Measurements from ENCODE around the gene PARD3.

The PARD3 gene

GRCh38 chr10:34206078-34206934 is 608.8 kb downstream of the PARD3 start:
- in situ Hi-C loops (cut with MboI; ENCODE audit: low sequenced_read_pairs), result no loop called here
- no peaks in the 10 kb centered on the region for H3K27me3 ChIP-seq (ENCODE audit: low read depth)
- H3K4me1 ChIP-seq, result peaks cover 19% of the 10 kb centered on the region
- no peaks in the 10 kb centered on the region for H3K9me3 ChIP-seq
- DNase-seq (ENCODE audit: low spot score in 2 of 2), result no peak
- H3K4me3 ChIP-seq, result no peak overlapping the region
- no peaks in the 10 kb centered on the region for H3K36me3 ChIP-seq (replicated peaks)

GRCh38 chr10:34205452-34205851 is 609.6 kb downstream of the PARD3 start:
- in situ Hi-C loops (cut with MboI; ENCODE audit: low sequenced_read_pairs), result no loop called here

GRCh38 chr10:34203966-34204630 is 611.0 kb downstream of the PARD3 start:
- peaks cover 19% of the 10 kb centered on the region for H3K4me1 ChIP-seq
- H3K27me3 ChIP-seq (ENCODE audit: low read depth), result no peaks in the 10 kb centered on the region
- no peaks in the 10 kb centered on the region for H3K9me3 ChIP-seq
- H3K36me3 ChIP-seq (replicated peaks), result no peaks in the 10 kb centered on the region
- DNase-seq (ENCODE audit: low spot score in 2 of 2), result no peak
- no peak overlapping the region for H3K4me3 ChIP-seq
- in situ Hi-C loops (cut with MboI; ENCODE audit: low sequenced_read_pairs), result no loop called here

More at GRCh38 chr10:34205452-34205851, 609.6 kb downstream of the PARD3 start:
- H3K4me1 ChIP-seq, result peaks cover 19% of the 10 kb centered on the region
- no peaks in the 10 kb centered on the region for H3K36me3 ChIP-seq (replicated peaks)
- no peak for DNase-seq (ENCODE audit: low spot score in 2 of 2)
- H3K4me3 ChIP-seq, result no peak overlapping the region
- H3K27me3 ChIP-seq (ENCODE audit: low read depth), result no peaks in the 10 kb centered on the region
- no peaks in the 10 kb centered on the region for H3K9me3 ChIP-seq

- no peak for DNase-seq (ENCODE audit: low spot score in 2 of 2)
- Histone ChIP-seq H3K27me3 (ENCODE audit: low read depth) (no peaks in the 10 kb centered on the region), H3K4me3 (no peak overlapping the region), H3K9me3 (no peaks in the 10 kb centered on the region), H3K36me3 (replicated peaks) (no peaks in the 10 kb centered on the region), H3K4me1 (no peaks in the 10 kb centered on the region; the same call in 1 of the 2 replicates)
- in situ Hi-C loops (cut with MboI; ENCODE audit: low sequenced_read_pairs), result no loop called here
These were observed 614.7 kb downstream of the PARD3 start for GRCh38 chr10:34200355-34200901.

- in situ Hi-C loops (cut with MboI; ENCODE audit: low sequenced_read_pairs), result loop anchor here (25.0 kb wide), 1 partner anchor 862 kb away; the partner anchor contains the start of gene NRP1
- DNase-seq (ENCODE audit: low spot score in 2 of 2), result no peak
- no peaks in the 10 kb centered on the region for H3K9me3 ChIP-seq
- H3K4me3 ChIP-seq, result no peak overlapping the region
- no peaks in the 10 kb centered on the region for H3K36me3 ChIP-seq (replicated peaks)
- H3K27me3 ChIP-seq (ENCODE audit: low read depth), result no peaks in the 10 kb centered on the region
- H3K4me1 ChIP-seq, result no peaks in the 10 kb centered on the region; the same call in 1 of the 2 replicates
These were observed 616.1 kb downstream of the PARD3 start for GRCh38 chr10:34198953-34199352.

- H3K27me3 ChIP-seq (ENCODE audit: low read depth), result no peaks in the 10 kb centered on the region
- no peak overlapping the region for H3K4me3 ChIP-seq
- in situ Hi-C loops (cut with MboI; ENCODE audit: low sequenced_read_pairs), result loop anchor here (25.0 kb wide), 1 partner anchor 859 kb away; the partner anchor contains the start of gene NRP1
- no peaks in the 10 kb centered on the region for H3K9me3 ChIP-seq
- no peak for DNase-seq (ENCODE audit: low spot score in 2 of 2)
- no peaks in the 10 kb centered on the region; the same call in 1 of the 2 replicates for H3K4me1 ChIP-seq
- H3K36me3 ChIP-seq (replicated peaks), result no peaks in the 10 kb centered on the region
These were observed 619.0 kb downstream of the PARD3 start for GRCh38 chr10:34196058-34196433.

GRCh38 chr10:34195364-34196057 is 619.6 kb downstream of the PARD3 start:
- no peaks in the 10 kb centered on the region for H3K9me3 ChIP-seq
- no peaks in the 10 kb centered on the region; the same call in 1 of the 2 replicates for H3K4me1 ChIP-seq
- no peaks in the 10 kb centered on the region for H3K36me3 ChIP-seq (replicated peaks)
- no peaks in the 10 kb centered on the region for H3K27me3 ChIP-seq (ENCODE audit: low read depth)
- DNase-seq (ENCODE audit: low spot score in 2 of 2), result no peak
- no peak overlapping the region for H3K4me3 ChIP-seq
- in situ Hi-C loops (cut with MboI; ENCODE audit: low sequenced_read_pairs), result loop anchor here (25.0 kb wide), 1 partner anchor 858 kb away; the partner anchor contains the start of gene NRP1

GRCh38 chr10:34193931-34194626 is 621.0 kb downstream of the PARD3 start:
- no peak overlapping the region for H3K4me3 ChIP-seq
- in situ Hi-C loops (cut with MboI; ENCODE audit: low sequenced_read_pairs), result loop anchor here (25.0 kb wide), 1 partner anchor 857 kb away; the partner anchor contains the start of gene NRP1
- no peaks in the 10 kb centered on the region for H3K27me3 ChIP-seq (ENCODE audit: low read depth)
- H3K36me3 ChIP-seq (replicated peaks), result no peaks in the 10 kb centered on the region
- no peaks in the 10 kb centered on the region; the same call in 1 of the 2 replicates for H3K4me1 ChIP-seq
- no peak for DNase-seq (ENCODE audit: low spot score in 2 of 2)
- H3K9me3 ChIP-seq, result no peaks in the 10 kb centered on the region

GRCh38 chr10:34192646-34193045 is 622.5 kb downstream of the PARD3 start:
- H3K4me1 ChIP-seq, result no peaks in the 10 kb centered on the region; the same call in 1 of the 2 replicates
- no peaks in the 10 kb centered on the region; the same call in 1 of the 2 replicates for H3K27me3 ChIP-seq (ENCODE audit: low read depth)
- H3K4me3 ChIP-seq, result no peak overlapping the region
- no peak for DNase-seq (ENCODE audit: low spot score in 2 of 2)
- in situ Hi-C loops (cut with MboI; ENCODE audit: low sequenced_read_pairs), result loop anchor here (25.0 kb wide), 1 partner anchor 855 kb away; the partner anchor contains the start of gene NRP1
- H3K9me3 ChIP-seq, result no peaks in the 10 kb centered on the region
- H3K36me3 ChIP-seq (replicated peaks), result no peaks in the 10 kb centered on the region

- DNase-seq (ENCODE audit: low spot score in 2 of 2), result no peak
- H3K27me3 ChIP-seq (ENCODE audit: low read depth), result peaks cover 8% of the 10 kb centered on the region; the same call in 1 of the 2 replicates
- no peaks in the 10 kb centered on the region; the same call in 1 of the 2 replicates for H3K4me1 ChIP-seq
- no peaks in the 10 kb centered on the region for H3K36me3 ChIP-seq (replicated peaks)
- H3K4me3 ChIP-seq, result no peak overlapping the region
- H3K9me3 ChIP-seq, result no peaks in the 10 kb centered on the region
- in situ Hi-C loops (cut with MboI; ENCODE audit: low sequenced_read_pairs), result loop anchor here (25.0 kb wide), 1 partner anchor 854 kb away; the partner anchor contains the start of gene NRP1
These were observed 623.7 kb downstream of the PARD3 start for GRCh38 chr10:34191406-34191805.

GRCh38 chr10:34190580-34190979 is 624.5 kb downstream of the PARD3 start:
- no peak for DNase-seq (ENCODE audit: low spot score in 2 of 2)
- in situ Hi-C loops (cut with MboI; ENCODE audit: low sequenced_read_pairs), result loop anchor here (25.0 kb wide), 1 partner anchor 853 kb away; the partner anchor contains the start of gene NRP1
- H3K4me1 ChIP-seq, result peaks cover 4% of the 10 kb centered on the region

GRCh38 chr10:34189830-34190229 is 625.3 kb downstream of the PARD3 start:
- peaks cover 8% of the 10 kb centered on the region; the same call in 1 of the 2 replicates for H3K27me3 ChIP-seq (ENCODE audit: low read depth)
- no peak for DNase-seq (ENCODE audit: low spot score in 2 of 2)
- no peaks in the 10 kb centered on the region for H3K9me3 ChIP-seq
- peaks cover 7% of the 10 kb centered on the region for H3K4me1 ChIP-seq
- no peaks in the 10 kb centered on the region for H3K36me3 ChIP-seq (replicated peaks)
- no peak overlapping the region for H3K4me3 ChIP-seq
- in situ Hi-C loops (cut with MboI; ENCODE audit: low sequenced_read_pairs), result loop anchor here (25.0 kb wide), 1 partner anchor 853 kb away; the partner anchor contains the start of gene NRP1

More at GRCh38 chr10:34190580-34190979, 624.5 kb downstream of the PARD3 start:
- no peak overlapping the region for H3K4me3 ChIP-seq
- H3K9me3 ChIP-seq, result no peaks in the 10 kb centered on the region
- no peaks in the 10 kb centered on the region for H3K36me3 ChIP-seq (replicated peaks)
- H3K27me3 ChIP-seq (ENCODE audit: low read depth), result peaks cover 8% of the 10 kb centered on the region; the same call in 1 of the 2 replicates
